Measurements from ENCODE around the gene MAD1L1. TPM values are rescaled to one million over a fixed set of nuclear protein-coding genes. Genes with fewer than 3 reads are reported as not detected.

MAD1L1 gene
- total RNA-seq, 1 experiment from 2014 or later = 43.8 TPM

DNA sequence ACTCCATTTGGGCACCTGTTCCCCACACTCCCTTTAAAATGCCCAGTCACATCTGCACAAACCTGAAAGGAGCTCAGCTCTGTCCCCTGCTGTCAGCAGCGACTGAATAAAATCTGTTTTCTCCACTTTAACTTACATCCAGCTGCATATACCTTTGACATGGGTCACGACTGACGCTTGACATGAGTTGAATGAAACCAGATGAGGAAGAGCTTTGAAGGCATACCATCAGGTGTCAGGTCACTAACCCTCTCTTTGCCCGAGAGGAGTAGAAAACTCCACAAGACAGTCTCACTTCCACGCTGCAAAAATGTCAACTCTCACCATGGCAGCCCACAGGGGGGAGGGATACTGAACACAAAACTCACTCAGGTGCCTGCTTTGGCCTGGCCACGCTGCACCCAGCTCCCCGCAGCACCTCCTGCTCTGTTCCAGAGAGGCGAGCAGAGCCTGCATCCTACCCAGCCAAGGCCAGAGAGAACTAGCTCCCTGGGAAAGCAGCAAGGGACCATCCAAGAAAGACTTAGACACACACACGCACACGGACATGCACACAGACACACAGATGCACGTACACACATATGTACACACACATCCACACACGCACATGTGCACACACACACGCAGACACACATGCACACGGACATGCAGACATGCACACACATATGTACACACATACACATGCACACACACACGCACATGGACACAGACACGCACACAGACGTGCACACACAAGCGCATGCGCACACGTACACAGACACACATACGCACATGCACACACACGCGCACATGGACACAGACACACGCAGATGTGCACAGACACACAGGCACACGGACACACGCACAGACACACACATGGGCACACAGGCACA is 191.0 kb downstream of the MAD1L1 start:
- CTCF ChIA-PET = interaction anchor here (0.9 to 1.2 kb wide), 4 partner anchors 11 to 158 kb away, joined by 3 to 6 read pairs (median 4); no protein-coding TSS in a partner anchor

DNA sequence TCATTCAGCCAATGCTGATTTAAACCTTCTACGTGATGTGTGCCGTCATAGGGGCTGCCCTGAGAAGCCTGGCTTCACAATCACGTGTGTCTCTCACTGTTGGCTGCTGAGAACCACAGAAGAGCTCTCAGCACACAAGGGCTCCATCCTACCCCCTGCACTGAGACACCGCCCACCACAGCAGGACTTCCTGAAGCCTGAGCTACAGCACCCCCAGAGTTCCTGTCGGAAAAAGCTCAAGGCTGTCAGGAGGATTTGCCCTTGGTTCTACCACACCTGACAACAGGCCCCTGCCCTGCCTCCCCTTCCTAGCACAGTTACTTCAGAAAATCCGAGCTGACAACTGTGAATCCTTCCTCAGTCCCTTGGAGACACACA is 191.9 kb downstream of the MAD1L1 start:
- H3K27ac Mint-ChIP-seq = no peak overlapping the region
- ATAC-seq (peak; percentile 27; the same call in 1 of the 2 replicates), DNase-seq (ENCODE audit: low spot score) (peak; percentile 12)
- H3K4me1 Mint-ChIP-seq = peaks cover 22% of the 10 kb centered on the region
- POLR2A ChIA-PET = interaction anchor here (1.2 kb wide), 2 partner anchors 33 to 192 kb away, joined by 3 read pairs; partner anchors contain the start of gene MAD1L1
- H3K4me3 Mint-ChIP-seq = no peak overlapping the region
- H3K36me3 Mint-ChIP-seq = peaks cover 18% of the 10 kb centered on the region
- H3K27me3 Mint-ChIP-seq (ENCODE audit: low read depth) = no peaks in the 10 kb centered on the region
- TF ChIP-seq SP1 (CRISPR knock-in tag; conservative IDR thresholded peaks at IDR 0.05) (0 out of 2 replicates have a peak, but pooled peaks have one; percentile 40), FOXP1 (CRISPR knock-in tag; IDR thresholded peaks at IDR 0.05; ENCODE audit: borderline replicate concordance) (no peak), RELA (CRISPR knock-in tag; IDR thresholded peaks at IDR 0.05; ENCODE audit: borderline replicate concordance) (0 out of 2 replicates have a peak, but pooled peaks have one; percentile 34), ZNF423 (CRISPR knock-in tag; IDR thresholded peaks at IDR 0.05) (peak; percentile 95)
- CTCF ChIA-PET = interaction anchor here (0.7 to 1.2 kb wide), 6 partner anchors 10 to 157 kb away, joined by 3 to 6 read pairs (median 3); no protein-coding TSS in a partner anchor
- H3K9me3 Mint-ChIP-seq = peaks cover 11% of the 10 kb centered on the region

More for the DNA sequence above, 191.0 kb downstream of the MAD1L1 start:
- DNase-seq (ENCODE audit: low spot score) = peak; percentile 5
- ATAC-seq = no peak
- Mint-ChIP-seq H3K9me3 (peaks cover 11% of the 10 kb centered on the region), H3K4me1 (peaks cover 22% of the 10 kb centered on the region), H3K27me3 (ENCODE audit: low read depth) (no peaks in the 10 kb centered on the region), H3K36me3 (peaks cover 18% of the 10 kb centered on the region), H3K27ac (peak overlapping the region; percentile 58), H3K4me3 (no peak overlapping the region)
- TF ChIP-seq NFE2L1 (CRISPR knock-in tag; IDR thresholded peaks at IDR 0.05) (no peak), NR3C1 (CRISPR knock-in tag; conservative IDR thresholded peaks at IDR 0.05; ENCODE audit: low read depth) (no peak), HMGA2 (CRISPR knock-in tag; IDR thresholded peaks at IDR 0.05) (no peak), ZNF416 (CRISPR knock-in tag; IDR thresholded peaks at IDR 0.05) (no peak), SP1 (CRISPR knock-in tag; conservative IDR thresholded peaks at IDR 0.05) (no peak), ZNF263 (CRISPR knock-in tag; IDR thresholded peaks at IDR 0.05; ENCODE audit: low read depth) (no peak), ZNF396 (CRISPR knock-in tag; IDR thresholded peaks at IDR 0.05; ENCODE audit: borderline replicate concordance) (no peak), KAT7 (CRISPR knock-in tag; IDR thresholded peaks at IDR 0.05; ENCODE audit: borderline replicate concordance) (no peak), GABPB1 (CRISPR knock-in tag; IDR thresholded peaks at IDR 0.05) (no peak), NR2C2 (CRISPR knock-in tag; IDR thresholded peaks at IDR 0.05) (no peak), FOXK1 (CRISPR knock-in tag; IDR thresholded peaks at IDR 0.05) (no peak)
- TF ChIP-seq, protein P1, sequence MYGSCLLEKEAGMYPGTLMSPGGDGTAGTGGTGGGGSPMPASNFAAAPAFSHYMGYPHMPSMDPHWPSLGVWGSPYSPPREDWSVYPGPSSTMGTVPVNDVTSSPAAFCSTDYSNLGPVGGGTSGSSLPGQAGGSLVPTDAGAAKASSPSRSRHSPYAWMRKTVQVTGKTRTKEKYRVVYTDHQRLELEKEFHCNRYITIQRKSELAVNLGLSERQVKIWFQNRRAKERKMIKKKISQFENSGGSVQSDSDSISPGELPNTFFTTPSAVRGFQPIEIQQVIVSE (CRISPR knock-in tag; IDR thresholded peaks at IDR 0.05; ENCODE audit: borderline replicate concordance) = no peak
- TF ChIP-seq, protein P2, sequence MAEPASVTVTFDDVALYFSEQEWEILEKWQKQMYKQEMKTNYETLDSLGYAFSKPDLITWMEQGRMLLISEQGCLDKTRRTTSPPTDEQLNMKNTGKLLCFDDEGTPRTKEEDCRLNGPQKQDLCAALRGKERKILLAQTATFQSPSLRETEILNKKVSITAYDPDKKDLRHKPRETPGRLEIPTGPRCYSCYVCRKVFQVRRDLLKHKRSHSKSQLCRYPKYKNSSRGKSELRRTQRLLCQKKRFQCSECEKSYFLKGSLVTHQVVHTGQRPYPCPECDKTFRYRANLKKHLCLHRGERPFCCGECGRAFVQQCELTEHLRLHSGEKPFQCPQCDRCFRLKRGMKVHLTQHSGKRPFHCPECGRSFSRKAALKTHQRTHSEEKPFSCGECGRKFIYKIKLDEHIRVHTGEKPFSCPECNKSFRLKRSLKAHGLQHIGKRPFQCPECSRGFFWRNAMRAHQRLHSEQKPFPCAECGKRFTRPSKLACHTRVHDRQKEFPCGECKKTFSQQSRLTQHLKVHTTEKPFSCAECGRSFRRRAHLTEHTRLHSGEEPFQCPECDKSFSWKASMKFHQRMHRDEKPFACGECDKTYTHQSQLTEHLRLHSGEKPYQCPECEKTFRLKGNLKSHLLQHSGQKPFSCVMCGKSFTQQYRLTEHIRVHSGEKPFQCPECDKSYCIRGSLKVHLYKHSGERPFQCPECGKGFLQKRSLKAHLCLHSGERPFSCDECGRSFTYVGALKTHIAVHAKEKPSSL (CRISPR knock-in tag; conservative IDR thresholded peaks at IDR 0.05) = no peak
- TF ChIP-seq, protein P3, sequence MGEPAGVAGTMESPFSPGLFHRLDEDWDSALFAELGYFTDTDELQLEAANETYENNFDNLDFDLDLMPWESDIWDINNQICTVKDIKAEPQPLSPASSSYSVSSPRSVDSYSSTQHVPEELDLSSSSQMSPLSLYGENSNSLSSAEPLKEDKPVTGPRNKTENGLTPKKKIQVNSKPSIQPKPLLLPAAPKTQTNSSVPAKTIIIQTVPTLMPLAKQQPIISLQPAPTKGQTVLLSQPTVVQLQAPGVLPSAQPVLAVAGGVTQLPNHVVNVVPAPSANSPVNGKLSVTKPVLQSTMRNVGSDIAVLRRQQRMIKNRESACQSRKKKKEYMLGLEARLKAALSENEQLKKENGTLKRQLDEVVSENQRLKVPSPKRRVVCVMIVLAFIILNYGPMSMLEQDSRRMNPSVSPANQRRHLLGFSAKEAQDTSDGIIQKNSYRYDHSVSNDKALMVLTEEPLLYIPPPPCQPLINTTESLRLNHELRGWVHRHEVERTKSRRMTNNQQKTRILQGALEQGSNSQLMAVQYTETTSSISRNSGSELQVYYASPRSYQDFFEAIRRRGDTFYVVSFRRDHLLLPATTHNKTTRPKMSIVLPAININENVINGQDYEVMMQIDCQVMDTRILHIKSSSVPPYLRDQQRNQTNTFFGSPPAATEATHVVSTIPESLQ (CRISPR knock-in tag; IDR thresholded peaks at IDR 0.05) = no peak
- TF ChIP-seq, protein P4, sequence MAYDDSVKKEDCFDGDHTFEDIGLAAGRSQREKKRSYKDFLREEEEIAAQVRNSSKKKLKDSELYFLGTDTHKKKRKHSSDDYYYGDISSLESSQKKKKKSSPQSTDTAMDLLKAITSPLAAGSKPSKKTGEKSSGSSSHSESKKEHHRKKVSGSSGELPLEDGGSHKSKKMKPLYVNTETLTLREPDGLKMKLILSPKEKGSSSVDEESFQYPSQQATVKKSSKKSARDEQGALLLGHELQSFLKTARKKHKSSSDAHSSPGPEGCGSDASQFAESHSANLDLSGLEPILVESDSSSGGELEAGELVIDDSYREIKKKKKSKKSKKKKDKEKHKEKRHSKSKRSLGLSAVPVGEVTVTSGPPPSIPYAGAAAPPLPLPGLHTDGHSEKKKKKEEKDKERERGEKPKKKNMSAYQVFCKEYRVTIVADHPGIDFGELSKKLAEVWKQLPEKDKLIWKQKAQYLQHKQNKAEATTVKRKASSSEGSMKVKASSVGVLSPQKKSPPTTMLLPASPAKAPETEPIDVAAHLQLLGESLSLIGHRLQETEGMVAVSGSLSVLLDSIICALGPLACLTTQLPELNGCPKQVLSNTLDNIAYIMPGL (CRISPR knock-in tag; IDR thresholded peaks at IDR 0.05) = no peak
- TF ChIP-seq, protein P5, sequence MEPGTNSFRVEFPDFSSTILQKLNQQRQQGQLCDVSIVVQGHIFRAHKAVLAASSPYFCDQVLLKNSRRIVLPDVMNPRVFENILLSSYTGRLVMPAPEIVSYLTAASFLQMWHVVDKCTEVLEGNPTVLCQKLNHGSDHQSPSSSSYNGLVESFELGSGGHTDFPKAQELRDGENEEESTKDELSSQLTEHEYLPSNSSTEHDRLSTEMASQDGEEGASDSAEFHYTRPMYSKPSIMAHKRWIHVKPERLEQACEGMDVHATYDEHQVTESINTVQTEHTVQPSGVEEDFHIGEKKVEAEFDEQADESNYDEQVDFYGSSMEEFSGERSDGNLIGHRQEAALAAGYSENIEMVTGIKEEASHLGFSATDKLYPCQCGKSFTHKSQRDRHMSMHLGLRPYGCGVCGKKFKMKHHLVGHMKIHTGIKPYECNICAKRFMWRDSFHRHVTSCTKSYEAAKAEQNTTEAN (CRISPR knock-in tag; IDR thresholded peaks at IDR 0.05) = no peak
- TF ChIP-seq, protein P6, sequence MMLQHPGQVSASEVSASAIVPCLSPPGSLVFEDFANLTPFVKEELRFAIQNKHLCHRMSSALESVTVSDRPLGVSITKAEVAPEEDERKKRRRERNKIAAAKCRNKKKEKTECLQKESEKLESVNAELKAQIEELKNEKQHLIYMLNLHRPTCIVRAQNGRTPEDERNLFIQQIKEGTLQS (CRISPR knock-in tag; conservative IDR thresholded peaks at IDR 0.05) = no peak
- POLR2A ChIA-PET = interaction anchor here (1.2 kb wide), 1 partner anchor 191 kb away, joined by 3 read pairs; the partner anchor contains the start of gene MAD1L1
